Smooth muscle cell (in vitro differentiated cells): ENCODE results near the gene CXCR4. TPM values are rescaled to one million over a fixed set of nuclear protein-coding genes. Genes with fewer than 3 reads are reported as not detected.

Experiments used
- DNase-seq: peaks from one replicate; lab custom pipeline; 2025; ENCODE audit not compliant: unreplicated experiment; lab: John Stamatoyannopoulos, UW
- H2AFZ ChIP-seq: fragments of 200-600 bp; sonication (generic); 2 replicates; pipeline ENCODE4 v1.6.0; 2016; ENCODE audit warnings: antibody characterized with exemption, low read depth, mild to moderate bottlenecking
- H3F3A ChIP-seq: fragments of 200-600 bp; sonication (generic); 2 replicates; pipeline ENCODE4 v1.6.0; 2017; ENCODE audit warnings: antibody characterized with exemption, low read depth
- H3K27ac ChIP-seq: fragments of 200-600 bp; sonication (generic); 2 replicates; pipeline ENCODE4 v1.5.1; 2016; ENCODE audit warnings: low read depth, mild to moderate bottlenecking
- H3K27me3 ChIP-seq: fragments of 200-600 bp; sonication (generic); 2 replicates; pipeline ENCODE4 v1.6.1; 2016; ENCODE audit warnings: low read depth, mild to moderate bottlenecking
- H3K36me3 ChIP-seq: fragments of 200-600 bp; sonication (generic); 2 replicates; pipeline ENCODE4 v1.5.1; 2016; ENCODE audit warnings: low read depth
- H3K4me1 ChIP-seq: fragments of 200-600 bp; sonication (generic); 2 replicates; pipeline ENCODE4 v1.5.1; 2016; ENCODE audit warnings: low read depth
- H3K4me2 ChIP-seq: fragments of 200-600 bp; sonication (generic); 2 replicates; pipeline ENCODE4 v1.6.0; 2016; ENCODE audit warnings: mild to moderate bottlenecking
- H3K4me3 ChIP-seq: fragments of 200-600 bp; sonication (generic); 2 replicates; pipeline ENCODE4 v1.5.1; 2016; ENCODE audit warnings: mild to moderate bottlenecking
- H3K79me2 ChIP-seq: fragments of 200-600 bp; sonication (generic); 2 replicates; pipeline ENCODE4 v1.6.0; 2016; ENCODE audit warnings: low read depth, mild to moderate bottlenecking
- H3K9ac ChIP-seq: fragments of 200-600 bp; sonication (generic); 2 replicates; pipeline ENCODE4 v1.6.0; 2016; ENCODE audit warnings: low read depth
- H3K9me3 ChIP-seq: fragments of 200-600 bp; sonication (generic); replicated peaks from 2 replicates; pipeline ENCODE4 v1.5.1; 2016; ENCODE audit warnings: low read depth
- H4K20me1 ChIP-seq: fragments of 200-600 bp; sonication (generic); 2 replicates; pipeline ENCODE4 v1.6.0; 2016; ENCODE audit warnings: low read depth
- WGBS: methylation state at CpG from one replicate; pipeline ENCODE4 v1.1.7; 2016; ENCODE audit warnings: low lambda C conversion rate; 5-methylcytosine and 5-hydroxymethylcytosine counted together
- polyA plus RNA-seq: library from polyadenylated mRNA; unstranded; fragments of >200 nt; fragmentation: Nextera tagmentation; extraction: Ambion mirVana; gene quantifications from 2 replicates; pipeline ENCODE4 v1.2.1, GENCODE V29; 2016
- total RNA-seq: library from RNA; depleted of rRNA; stranded (reverse); fragments of >200 nt; gene quantifications from 2 replicates; pipeline ENCODE4 v1.2.3, GENCODE V29; 2014
- TF ChIP-seq, protein P1 (sequence below): fragments of 200-600 bp; sonication (generic); IDR thresholded peaks from 2 replicates; pipeline ENCODE4 v1.5.1; 2017; ENCODE audit warnings: borderline replicate concordance, mild to moderate bottlenecking, antibody characterized with exemption; ENCODE audit not compliant: insufficient read depth, poor library complexity, severe bottlenecking

CXCR4 gene
- total and polyA plus RNA-seq, 2 experiments from 2014 or later: 2.8 to 4.0 TPM

- TF ChIP-seq, protein P1, sequence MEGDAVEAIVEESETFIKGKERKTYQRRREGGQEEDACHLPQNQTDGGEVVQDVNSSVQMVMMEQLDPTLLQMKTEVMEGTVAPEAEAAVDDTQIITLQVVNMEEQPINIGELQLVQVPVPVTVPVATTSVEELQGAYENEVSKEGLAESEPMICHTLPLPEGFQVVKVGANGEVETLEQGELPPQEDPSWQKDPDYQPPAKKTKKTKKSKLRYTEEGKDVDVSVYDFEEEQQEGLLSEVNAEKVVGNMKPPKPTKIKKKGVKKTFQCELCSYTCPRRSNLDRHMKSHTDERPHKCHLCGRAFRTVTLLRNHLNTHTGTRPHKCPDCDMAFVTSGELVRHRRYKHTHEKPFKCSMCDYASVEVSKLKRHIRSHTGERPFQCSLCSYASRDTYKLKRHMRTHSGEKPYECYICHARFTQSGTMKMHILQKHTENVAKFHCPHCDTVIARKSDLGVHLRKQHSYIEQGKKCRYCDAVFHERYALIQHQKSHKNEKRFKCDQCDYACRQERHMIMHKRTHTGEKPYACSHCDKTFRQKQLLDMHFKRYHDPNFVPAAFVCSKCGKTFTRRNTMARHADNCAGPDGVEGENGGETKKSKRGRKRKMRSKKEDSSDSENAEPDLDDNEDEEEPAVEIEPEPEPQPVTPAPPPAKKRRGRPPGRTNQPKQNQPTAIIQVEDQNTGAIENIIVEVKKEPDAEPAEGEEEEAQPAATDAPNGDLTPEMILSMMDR: no peak
- Histone ChIP-seq H3K36me3 (no peaks in the 10 kb centered on the region), H3K27ac (no peak overlapping the region), H3K4me1 (peaks cover 11% of the 10 kb centered on the region), H3K79me2 (no peaks in the 10 kb centered on the region), H4K20me1 (no peaks in the 10 kb centered on the region), H2AFZ (no peak overlapping the region), H3F3A (no peaks in the 10 kb centered on the region), H3K4me2 (no peak overlapping the region), H3K27me3 (peaks cover 17% of the 10 kb centered on the region), H3K9me3 (no peaks in the 10 kb centered on the region), H3K4me3 (no peak overlapping the region), H3K9ac (no peak overlapping the region)
- WGBS: 73% methylated on average over 7 of the region's 7 CpGs
- no peak for DNase-seq
Observed at GRCh38 chr2:136141510-136142149, 23.7 kb upstream of the CXCR4 start.

- Histone ChIP-seq H3K36me3 (no peaks in the 10 kb centered on the region), H3K4me2 (no peak overlapping the region), H3K9me3 (no peaks in the 10 kb centered on the region), H3K27me3 (peaks cover 17% of the 10 kb centered on the region), H3K9ac (no peak overlapping the region), H3K4me1 (peaks cover 11% of the 10 kb centered on the region), H3K27ac (no peak overlapping the region), H3K79me2 (no peaks in the 10 kb centered on the region), H4K20me1 (no peaks in the 10 kb centered on the region), H3K4me3 (no peak overlapping the region), H2AFZ (no peak overlapping the region), H3F3A (no peaks in the 10 kb centered on the region)
- no peak for DNase-seq
- WGBS: 81% methylated on average over 3 of the region's 3 CpGs
- TF ChIP-seq, protein P1: no peak
Observed at GRCh38 chr2:136139631-136140030, 21.7 kb upstream of the CXCR4 start.

GRCh38 chr2:136137982-136138381 lies 20.0 kb upstream of the CXCR4 start:
- Histone ChIP-seq H3K9ac (no peak overlapping the region), H3K4me3 (no peak overlapping the region), H3K79me2 (no peaks in the 10 kb centered on the region), H3K36me3 (no peaks in the 10 kb centered on the region), H2AFZ (no peak overlapping the region), H4K20me1 (no peaks in the 10 kb centered on the region), H3K4me1 (peaks cover 11% of the 10 kb centered on the region), H3K9me3 (no peaks in the 10 kb centered on the region), H3K4me2 (no peak overlapping the region), H3F3A (no peaks in the 10 kb centered on the region), H3K27me3 (peaks cover 17% of the 10 kb centered on the region), H3K27ac (no peak overlapping the region)
- TF ChIP-seq, protein P1: no peak
- 88% methylated on average over 4 of the region's 4 CpGs for WGBS
- DNase-seq: no peak

GRCh38 chr2:136136931-136137330 lies 19.0 kb upstream of the CXCR4 start:
- no peaks in the 10 kb centered on the region for H4K20me1 ChIP-seq
- H2AFZ ChIP-seq: no peak overlapping the region
- H3K4me3 ChIP-seq: no peak overlapping the region
- H3K9me3 ChIP-seq: no peaks in the 10 kb centered on the region
- no peak for DNase-seq
- H3K36me3 ChIP-seq: no peaks in the 10 kb centered on the region
- no peak overlapping the region for H3K9ac ChIP-seq
- 71% methylated on average over 1 of the region's 1 CpG for WGBS
- no peaks in the 10 kb centered on the region for H3F3A ChIP-seq
- TF ChIP-seq, protein P1: no peak
- H3K27me3 ChIP-seq: peaks cover 17% of the 10 kb centered on the region
- peaks cover 9% of the 10 kb centered on the region for H3K4me1 ChIP-seq
- H3K27ac ChIP-seq: no peak overlapping the region
- H3K79me2 ChIP-seq: no peaks in the 10 kb centered on the region
- H3K4me2 ChIP-seq: no peak overlapping the region
